GM08714 (cell line): ENCODE data around the gene RNASET2.

Source experiments
- H3K4me3 ChIP-seq: fragments of 200-500 bp; sonication (Bioruptor generic); 2 replicates; pipeline ENCODE4 v1.5.1; 2014; ENCODE audit warnings: mild to moderate bottlenecking, low read length, inconsistent platforms
- ZNF274 ChIP-seq: IDR thresholded peaks from 2 replicates; pipeline ENCODE4 v1.6.1; 2012; ENCODE audit warnings: mild to moderate bottlenecking, low read depth, low read length

Gene RNASET2

DNA sequence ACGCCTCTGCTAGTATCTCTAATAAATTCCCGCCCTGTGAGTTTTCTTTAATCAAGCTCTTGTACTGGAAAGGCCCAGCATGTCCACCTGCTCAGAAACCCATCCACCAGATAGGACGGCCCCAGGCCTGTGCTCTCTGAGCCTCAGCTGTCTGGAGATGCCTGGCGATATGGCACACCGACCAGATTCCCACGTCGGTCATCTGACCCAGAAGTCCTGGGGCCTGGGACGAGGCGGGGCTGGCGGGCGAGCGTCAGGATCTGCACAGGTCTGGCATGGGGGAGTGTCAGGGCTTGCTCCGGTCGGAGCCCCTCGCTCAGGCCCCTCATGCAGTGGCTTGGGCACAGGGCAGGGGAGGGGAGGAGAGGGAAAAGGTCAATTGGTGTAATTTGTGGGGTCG is 10.2 kb downstream of the RNASET2 start:
- no peak overlapping the region for H3K4me3 ChIP-seq
- no peak for TF ChIP-seq ZNF274

DNA sequence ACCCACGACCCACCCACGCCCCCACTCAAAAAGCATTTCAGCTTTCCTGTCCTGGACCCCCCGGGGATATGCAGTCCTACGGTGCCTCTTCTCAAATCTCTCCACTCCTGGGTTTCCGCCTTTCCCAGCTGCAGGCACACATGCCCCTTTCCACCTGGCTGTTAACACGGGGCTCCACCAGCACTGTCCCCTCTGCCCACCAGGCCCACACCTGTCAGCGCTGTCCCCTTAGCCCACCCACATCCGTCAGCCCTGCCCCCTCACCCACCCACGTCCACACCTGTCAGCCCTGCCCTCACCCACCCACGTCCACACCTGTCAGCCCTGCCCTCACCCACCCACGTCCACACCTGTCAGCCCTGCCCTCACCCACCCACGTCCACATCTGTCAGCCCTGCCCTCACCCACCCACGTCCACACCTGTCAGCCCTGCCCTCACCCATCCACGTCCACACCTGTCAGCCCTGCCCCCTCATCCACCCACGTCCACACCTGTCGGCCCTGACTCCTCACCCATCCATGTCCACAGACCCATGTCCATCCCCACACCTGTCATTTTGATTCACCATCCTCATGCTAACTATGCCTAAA is 11.6 kb downstream of the RNASET2 start:
- no peak for TF ChIP-seq ZNF274
- H3K4me3 ChIP-seq = no peak overlapping the region

DNA sequence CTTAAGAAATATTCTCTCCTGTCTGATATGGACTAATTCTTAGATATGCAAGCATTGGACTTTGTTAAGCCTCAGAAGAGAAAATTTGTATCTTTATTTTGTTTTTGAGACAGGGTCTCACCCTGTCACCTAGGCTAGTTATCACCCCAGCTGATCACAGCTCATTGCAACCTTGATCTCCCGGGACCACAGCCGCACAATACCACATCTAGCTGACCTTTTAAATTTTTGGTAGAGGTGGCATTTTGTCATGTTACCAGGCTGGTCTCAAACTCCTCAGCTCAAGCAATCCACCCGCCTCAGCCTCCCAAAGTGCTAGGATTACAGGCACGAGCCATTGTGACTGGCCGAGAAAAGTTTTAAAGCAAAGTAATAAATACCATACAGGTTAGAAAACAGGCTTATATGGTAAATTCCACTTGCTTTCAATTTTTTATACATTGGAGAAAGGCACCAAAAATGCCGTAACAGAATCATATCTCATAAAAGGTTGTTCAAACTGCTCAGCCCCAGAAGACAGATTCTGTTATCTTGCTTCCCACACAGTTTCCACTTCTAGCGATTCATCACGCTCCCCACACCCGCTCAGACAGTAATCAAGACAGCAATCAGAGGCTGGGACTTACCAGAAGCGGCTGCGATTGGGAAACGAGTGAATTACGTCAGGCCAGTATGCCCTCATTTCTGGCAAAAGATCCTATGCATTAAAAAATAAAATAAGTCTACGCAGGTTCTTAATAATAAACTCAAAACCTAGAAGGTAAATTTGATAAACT is 13.8 kb downstream of the RNASET2 start:
- TF ChIP-seq ZNF274 = no peak
- no peak overlapping the region for H3K4me3 ChIP-seq

DNA sequence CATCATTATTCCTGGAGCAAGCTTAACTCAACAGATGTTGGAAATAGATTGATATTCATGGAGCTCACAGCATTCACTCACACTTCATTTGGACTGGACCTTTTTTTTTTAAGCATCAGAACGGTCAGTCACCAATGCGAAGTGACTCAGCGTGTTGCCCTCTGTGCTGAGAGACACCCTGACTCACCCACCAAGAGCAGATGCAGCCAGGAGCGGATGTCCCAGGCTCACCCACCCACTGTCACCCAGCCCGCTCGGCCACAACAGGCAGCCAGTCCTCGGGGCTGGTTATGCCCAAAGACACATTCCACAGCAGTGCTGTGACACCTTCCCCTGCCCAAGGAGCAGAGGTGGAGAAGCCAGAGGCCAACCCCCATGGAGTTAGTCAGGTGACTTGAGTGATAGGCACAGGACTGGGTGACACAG is 15.7 kb downstream of the RNASET2 start:
- H3K4me3 ChIP-seq = no peak overlapping the region
- no peak for TF ChIP-seq ZNF274

DNA sequence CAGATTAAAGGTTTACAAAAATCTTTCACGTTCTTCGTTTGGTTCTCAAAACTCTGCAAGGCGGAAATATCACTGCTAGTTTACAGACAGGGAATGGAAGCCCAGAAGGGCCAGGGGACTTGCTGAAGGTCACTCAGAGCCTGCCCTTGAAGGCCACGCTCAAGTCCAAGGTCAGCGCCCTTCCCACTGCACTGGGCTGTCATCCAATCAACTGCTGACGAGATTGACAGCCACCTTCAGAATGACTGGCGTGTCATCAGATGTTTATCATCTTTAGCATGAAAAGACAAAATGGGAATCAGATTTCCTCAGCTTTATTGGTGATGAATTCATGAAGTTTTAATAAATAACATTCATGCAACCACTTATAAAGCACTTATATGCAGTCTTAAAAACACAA is 16.5 kb downstream of the RNASET2 start:
- TF ChIP-seq ZNF274 = no peak
- no peak overlapping the region for H3K4me3 ChIP-seq

DNA sequence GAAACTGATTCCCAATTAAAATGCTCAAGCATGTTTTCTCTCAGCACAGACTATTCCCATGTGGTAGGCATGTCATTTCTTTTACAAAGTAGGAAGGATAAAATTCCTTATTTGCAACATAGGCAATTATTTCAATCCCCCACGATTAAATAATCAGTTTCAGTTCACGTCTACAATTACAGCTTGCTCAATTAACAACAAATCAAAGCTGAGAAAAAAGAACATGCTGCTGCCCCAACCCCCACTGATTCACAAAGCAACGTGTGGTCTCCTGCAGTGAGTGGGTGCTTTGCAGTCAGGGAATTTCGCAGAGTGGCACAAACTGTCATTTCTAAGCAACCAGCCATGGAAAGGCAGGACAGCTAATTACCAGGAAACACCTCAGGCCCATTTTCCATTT is 17.0 kb downstream of the RNASET2 start:
- TF ChIP-seq ZNF274 = no peak
- H3K4me3 ChIP-seq = no peak overlapping the region

DNA sequence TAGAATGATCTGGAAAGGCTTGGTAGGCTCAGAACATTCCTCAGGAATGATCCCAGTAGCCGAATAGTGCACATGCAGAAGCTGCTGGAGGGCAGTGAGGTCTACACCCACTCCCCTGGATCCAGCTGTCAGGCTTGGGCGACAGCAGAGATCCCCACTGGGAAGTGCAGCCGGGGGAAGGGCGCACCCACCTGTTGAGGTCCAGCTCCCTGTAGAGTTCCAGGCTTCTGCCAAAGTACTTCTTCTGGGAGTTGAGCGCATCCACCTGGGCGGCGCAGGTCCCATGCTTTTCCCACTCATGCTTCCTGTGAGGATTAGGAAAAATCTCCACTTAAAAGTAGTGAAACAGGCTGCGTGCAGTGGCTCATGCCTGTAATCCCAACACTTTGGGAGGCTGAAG is 17.6 kb downstream of the RNASET2 start:
- H3K4me3 ChIP-seq = no peak overlapping the region

DNA sequence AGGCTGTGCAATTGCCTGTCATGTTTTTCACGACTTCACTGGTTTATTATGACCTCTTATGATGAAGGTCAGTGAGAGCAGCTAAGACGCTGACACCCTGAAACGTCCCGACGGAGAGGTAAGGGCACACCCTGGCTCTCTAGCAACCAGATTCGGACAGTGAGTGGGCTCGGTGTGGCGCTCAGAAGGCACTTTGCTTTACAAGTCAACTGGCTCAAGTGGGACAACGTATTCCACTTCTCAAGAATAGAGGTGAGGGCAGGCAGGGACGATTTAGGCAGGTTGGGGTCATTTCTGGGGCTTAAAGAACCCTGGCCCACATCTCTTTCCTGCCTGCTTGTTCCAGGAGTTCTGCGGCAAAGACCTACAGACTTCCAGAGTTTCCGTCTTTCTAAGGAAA is 18.2 kb downstream of the RNASET2 start:
- H3K4me3 ChIP-seq = no peak overlapping the region
- TF ChIP-seq ZNF274 = no peak

More for the DNA sequence above, 17.6 kb downstream of the RNASET2 start:
- no peak for TF ChIP-seq ZNF274

DNA sequence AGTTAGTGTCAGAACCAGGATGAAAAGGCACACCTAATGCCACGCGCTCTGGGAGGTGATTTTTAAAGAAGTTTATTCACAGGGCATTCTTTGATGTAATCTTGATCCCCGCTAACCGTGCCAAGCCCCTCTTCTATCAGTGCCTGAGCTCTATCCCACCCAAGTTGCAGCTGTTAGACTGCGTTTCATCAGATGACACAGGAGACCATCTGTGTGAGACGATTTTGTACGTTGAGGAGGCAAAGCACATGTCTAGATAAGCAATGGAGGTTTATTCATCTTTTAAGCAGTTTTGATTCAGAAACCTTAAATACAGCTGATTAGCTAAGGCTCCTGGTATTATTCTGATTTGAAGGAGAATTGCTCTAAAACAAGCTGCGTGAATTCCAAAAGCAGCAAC is 18.6 kb downstream of the RNASET2 start:
- no peak for TF ChIP-seq ZNF274
- no peak overlapping the region for H3K4me3 ChIP-seq

DNA sequence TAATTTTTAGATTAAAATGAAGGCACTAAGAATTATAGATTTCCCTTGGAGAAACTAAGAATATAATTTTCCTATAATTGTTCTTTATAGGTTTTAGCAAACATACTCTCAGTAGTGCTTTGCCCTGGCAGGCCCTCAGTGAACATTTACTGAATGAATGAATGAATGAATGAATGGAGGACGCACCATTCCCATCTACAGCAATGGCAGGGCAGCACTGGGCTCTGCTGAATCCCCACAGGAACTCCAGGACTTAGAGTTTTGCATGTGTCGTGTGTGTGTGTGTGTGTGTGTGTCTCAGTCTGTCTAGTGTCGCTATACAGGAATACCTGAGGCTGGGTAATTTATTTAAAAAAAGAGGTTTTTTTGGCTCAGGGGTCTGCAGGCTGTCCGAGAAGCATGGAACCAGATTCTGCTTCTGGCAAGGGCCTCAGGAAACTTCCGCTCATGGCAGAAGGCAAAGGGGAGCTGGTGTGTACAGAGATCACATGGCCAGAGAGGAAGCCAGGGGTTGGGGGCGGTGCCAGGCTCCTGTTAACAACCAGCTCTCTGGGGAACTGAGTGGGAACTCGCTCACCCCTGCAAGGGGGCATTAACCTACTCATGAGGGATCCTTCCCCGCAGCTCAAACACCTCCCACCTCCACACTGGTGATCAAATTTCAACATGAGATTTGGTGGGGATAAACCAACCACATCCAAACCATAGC is 20.1 kb downstream of the RNASET2 start:
- no peak for TF ChIP-seq ZNF274
- H3K4me3 ChIP-seq = no peak overlapping the region

DNA sequence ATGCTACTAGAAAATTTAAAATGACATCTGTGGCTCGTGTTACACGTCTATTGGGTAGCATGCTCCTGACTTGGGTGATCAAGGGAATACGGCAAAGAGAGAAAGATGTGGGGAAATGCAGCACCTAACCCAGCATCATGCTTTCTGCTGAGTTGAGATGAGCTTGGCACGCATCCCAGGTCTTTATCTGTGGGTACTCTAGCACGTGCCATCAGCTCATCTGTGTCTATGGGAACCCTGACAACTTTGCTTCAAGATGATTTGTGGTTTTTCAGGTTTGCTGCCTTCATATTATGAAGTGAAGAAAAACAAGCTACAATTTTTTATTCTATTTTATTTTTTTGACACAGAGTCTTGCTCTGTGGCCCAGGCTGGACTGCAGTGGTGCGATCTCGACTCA is 21.0 kb downstream of the RNASET2 start:
- no peak for TF ChIP-seq ZNF274
- no peak overlapping the region for H3K4me3 ChIP-seq

DNA sequence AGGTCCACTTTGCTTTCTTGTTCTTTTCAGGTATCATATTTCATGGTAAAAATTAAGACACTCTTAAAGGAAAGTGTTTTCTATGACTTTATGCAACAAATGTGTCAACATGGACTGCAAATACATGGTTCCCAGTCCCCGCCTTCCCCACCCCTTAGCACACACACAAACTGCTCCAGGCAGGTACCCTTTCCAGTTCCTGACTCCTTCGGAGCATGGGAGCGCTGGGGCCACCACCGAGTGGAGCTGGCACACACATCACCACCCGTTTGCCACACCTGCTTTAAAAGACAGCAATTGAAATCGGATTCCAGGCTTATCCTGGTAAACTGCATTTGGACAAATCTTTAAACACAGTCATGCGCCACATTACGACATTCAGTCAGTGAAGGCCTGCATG is 22.2 kb downstream of the RNASET2 start:
- H3K4me3 ChIP-seq = no peak overlapping the region
- no peak for TF ChIP-seq ZNF274

DNA sequence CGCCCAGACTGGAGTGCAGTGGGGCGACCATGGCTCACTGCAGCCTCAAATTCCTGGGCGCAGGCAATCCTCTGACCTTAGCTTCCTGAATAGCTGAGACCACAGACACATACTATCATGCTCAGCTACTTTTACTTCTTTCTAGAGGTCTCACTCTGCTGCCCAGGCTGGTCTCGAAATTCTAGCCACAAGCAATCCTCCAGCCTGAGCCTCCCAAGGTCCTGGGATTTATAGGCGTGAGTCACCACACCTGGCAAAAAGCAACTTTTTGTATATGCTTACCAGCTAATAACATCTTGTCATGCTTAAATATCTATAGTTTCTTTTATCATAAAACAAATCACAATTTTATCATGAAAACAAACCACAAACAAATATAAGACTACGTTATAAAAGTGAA is 23.0 kb downstream of the RNASET2 start:
- TF ChIP-seq ZNF274 = no peak

DNA sequence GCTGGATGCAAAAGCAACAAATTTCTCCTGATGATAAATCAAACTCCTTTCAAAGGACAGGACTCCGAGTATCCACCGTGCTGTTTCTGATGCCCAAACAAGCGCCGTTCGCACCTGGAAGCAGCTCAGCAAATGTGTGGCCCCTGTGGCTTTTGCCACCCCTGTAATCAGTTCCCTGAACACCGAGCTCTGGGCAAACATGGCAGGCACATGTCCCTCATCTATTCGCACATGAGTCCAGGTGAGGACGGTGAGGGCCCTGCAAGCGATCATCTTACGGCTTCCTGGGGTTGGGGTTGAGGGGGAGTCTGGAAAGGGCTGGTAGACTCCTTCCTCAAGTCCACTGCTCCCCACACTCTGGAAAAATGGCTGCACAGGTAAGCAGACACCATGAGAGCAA is 23.7 kb downstream of the RNASET2 start:
- H3K4me3 ChIP-seq = no peak overlapping the region
- no peak for TF ChIP-seq ZNF274

More for the DNA sequence above, 23.0 kb downstream of the RNASET2 start:
- no peak overlapping the region for H3K4me3 ChIP-seq

DNA sequence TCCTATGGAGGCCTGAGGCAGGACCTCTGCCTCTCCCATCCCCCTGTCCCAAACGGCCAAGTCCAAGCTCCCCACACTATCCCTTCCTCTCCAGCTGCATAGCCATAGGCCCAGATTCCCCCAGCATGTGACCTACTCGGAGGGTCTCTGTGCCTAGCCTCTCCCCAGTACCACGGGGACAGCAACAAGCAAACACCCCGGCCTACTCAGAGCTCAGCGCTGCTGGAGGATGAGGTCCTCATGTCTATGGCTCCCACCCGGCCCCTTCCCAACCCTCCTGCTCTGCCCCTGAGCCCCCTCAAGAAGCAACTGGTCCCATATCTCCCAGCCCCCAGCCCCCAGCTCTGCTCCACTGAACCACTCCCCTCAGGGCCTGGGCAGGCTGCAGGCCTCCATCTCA is 24.2 kb downstream of the RNASET2 start:
- H3K4me3 ChIP-seq = no peak overlapping the region
- no peak for TF ChIP-seq ZNF274
